Gastrocnemius medialis (tissue), 4 donors: ENCODE measurements around the gene LRRC8C. TPM values are rescaled to one million over a fixed set of nuclear protein-coding genes. Genes with fewer than 3 reads are reported as not detected.
A peak's percentile ranks its signal among the peaks of the same experiment; 100 is the strongest.

Experiments
- ATAC-seq, 2 donors: fragments of 150-250 bp; one replicate each; pipeline ENCODE4 v1.9.1; 2016
- DNase-seq, 2 donors: peaks; one replicate each; pipeline ENCODE4 v3.0.0-alpha.2; 2019
- H3K27ac ChIP-seq, 4 donors: fragments of 200-600 bp; sonication (generic); 1 replicate in 1 of 4; 2 replicates in 3 of 4; pipeline ENCODE4 v1.5.1; 2016 to 2018; ENCODE audit warnings: mild to moderate bottlenecking in 2 of 4, moderate library complexity in 1 of 4
- H3K27me3 ChIP-seq, 3 donors: fragments of 200-600 bp; sonication (generic) in 2 of 3; 1 replicate in 1 of 3; 2 replicates in 2 of 3; pipeline versions ENCODE4 v1.5.1 to v1.6.0; 2016 to 2019; ENCODE audit warnings: mild to moderate bottlenecking in 1 of 3, moderate library complexity in 1 of 3
- H3K36me3 ChIP-seq, 2 donors: fragments of 200-600 bp; sonication (generic) in 1 of 2; one replicate each; pipeline ENCODE4 v1.5.1; 2017 to 2018
- H3K4me1 ChIP-seq, 2 donors: fragments of 200-600 bp; sonication (generic) in 1 of 2; one replicate each; pipeline ENCODE4 v1.5.1; 2016 to 2017; ENCODE audit warnings: mild to moderate bottlenecking in 2 of 2
- H3K4me3 ChIP-seq, 4 donors: fragments of 200-600 bp; sonication (generic) in 3 of 4; 1 replicate in 1 of 4; 2 replicates in 3 of 4; pipeline ENCODE4 v1.5.1; 2016 to 2019; ENCODE audit warnings: mild to moderate bottlenecking in 2 of 4
- H3K9me3 ChIP-seq, 3 donors: fragments of 200-600 bp; sonication (generic) in 2 of 3; 1 replicate in 1 of 3; 2 replicates in 2 of 3; pipeline ENCODE4 v1.5.1; 2016 to 2019
- POLR2A ChIP-seq, 2 donors: fragments of 450-650 bp; IDR thresholded peaks; one replicate each; pipeline ENCODE4 v1.6.1; 2017; ENCODE audit warnings: antibody characterized with exemption in 2 of 2, mild to moderate bottlenecking in 2 of 2, moderate library complexity in 2 of 2
- in situ Hi-C, 4 donors: fragments of 200-750 bp; cut with MboI; loops; one replicate each; pipeline versions ENCODE4 v1.15.0 to v1.8.0; 2017; ENCODE audit warnings: low sequenced_read_pairs in 4 of 4
- intact Hi-C: fragments of 100-400 bp; cut with DNase I; formaldehyde crosslinking; loops from one replicate; pipeline ENCODE4 v1.15.1; 2023; ENCODE audit warnings: low total_unique reads
- total RNA-seq, 4 donors: library from RNA; depleted of rRNA; stranded (reverse); fragments of >200 nt; gene quantifications; one replicate each; pipeline versions ENCODE4 v1.1.0 to v1.2.3, GENCODE V29; 2016
- TF ChIP-seq, protein P1 (sequence below), 5 experiments: fragments of 450-650 bp in 3 of 5; fragments of 200-600 bp in 2 of 5; sonication (generic) in 2 of 5; IDR thresholded peaks in 4 of 5; conservative IDR thresholded peaks in 1 of 5; 1 replicate in 4 of 5; 2 replicates in 1 of 5; pipeline ENCODE4 v1.5.1; 2016 to 2019; ENCODE audit warnings: antibody characterized with exemption in 5 of 5, mild to moderate bottlenecking in 3 of 5, moderate library complexity in 3 of 5

LRRC8C gene
- total RNA-seq, 4 donors from 2014 or later = 2.9 to 5.8 (median 4.1) TPM

DNA sequence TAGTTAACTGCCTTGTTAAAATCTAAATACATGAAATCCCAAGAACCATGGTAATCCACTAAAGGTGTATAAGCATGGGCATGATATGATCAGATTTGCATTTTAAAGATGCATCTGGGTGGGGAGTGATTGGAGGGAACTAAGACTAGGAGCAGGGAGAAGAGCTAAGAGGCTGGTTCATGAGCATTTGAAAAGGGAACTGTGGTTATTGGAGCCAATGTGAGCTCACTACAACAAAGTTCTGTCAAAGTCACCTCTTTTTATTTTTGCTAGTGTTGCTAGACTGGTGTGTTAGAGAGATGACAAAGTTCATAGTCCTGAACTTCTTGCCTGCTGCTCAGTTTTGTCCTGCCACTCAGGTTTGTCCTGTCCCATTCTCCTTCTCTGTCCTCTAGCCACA, 120.8 kb downstream of the LRRC8C start:
- DNase-seq = no peak
- no peak for ATAC-seq
- in situ Hi-C loops = loop anchor here in 3 of 4 donors (25.0 kb wide), 2 partner anchors 116 to 241 kb away; partner anchors contain the start of genes LRRC8C (in 2 of the 3) and LRRC8B (in 1 of the 3)
- H3K4me1 ChIP-seq = peaks cover 3 to 12% of the 10 kb centered on the region in 2 donors
- H3K9me3 ChIP-seq = no peaks in the 10 kb centered on the region
- no peaks in the 10 kb centered on the region for H3K27me3 ChIP-seq
- no peaks in the 10 kb centered on the region for H3K36me3 ChIP-seq
- H3K4me3 ChIP-seq = no peak overlapping the region
- TF ChIP-seq POLR2A (IDR thresholded peaks at IDR 0.05) = no peak
- TF ChIP-seq, protein P1, sequence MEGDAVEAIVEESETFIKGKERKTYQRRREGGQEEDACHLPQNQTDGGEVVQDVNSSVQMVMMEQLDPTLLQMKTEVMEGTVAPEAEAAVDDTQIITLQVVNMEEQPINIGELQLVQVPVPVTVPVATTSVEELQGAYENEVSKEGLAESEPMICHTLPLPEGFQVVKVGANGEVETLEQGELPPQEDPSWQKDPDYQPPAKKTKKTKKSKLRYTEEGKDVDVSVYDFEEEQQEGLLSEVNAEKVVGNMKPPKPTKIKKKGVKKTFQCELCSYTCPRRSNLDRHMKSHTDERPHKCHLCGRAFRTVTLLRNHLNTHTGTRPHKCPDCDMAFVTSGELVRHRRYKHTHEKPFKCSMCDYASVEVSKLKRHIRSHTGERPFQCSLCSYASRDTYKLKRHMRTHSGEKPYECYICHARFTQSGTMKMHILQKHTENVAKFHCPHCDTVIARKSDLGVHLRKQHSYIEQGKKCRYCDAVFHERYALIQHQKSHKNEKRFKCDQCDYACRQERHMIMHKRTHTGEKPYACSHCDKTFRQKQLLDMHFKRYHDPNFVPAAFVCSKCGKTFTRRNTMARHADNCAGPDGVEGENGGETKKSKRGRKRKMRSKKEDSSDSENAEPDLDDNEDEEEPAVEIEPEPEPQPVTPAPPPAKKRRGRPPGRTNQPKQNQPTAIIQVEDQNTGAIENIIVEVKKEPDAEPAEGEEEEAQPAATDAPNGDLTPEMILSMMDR (IDR thresholded peaks at IDR 0.05 in 4 of 5, conservative IDR thresholded peaks at IDR 0.05 in 1 of 5) = no peak
- intact Hi-C loops = loop anchor here (10.0 kb wide), 1 partner anchor 59 kb away; no protein-coding TSS in a partner anchor
- H3K27ac ChIP-seq = no peak overlapping the region

DNA sequence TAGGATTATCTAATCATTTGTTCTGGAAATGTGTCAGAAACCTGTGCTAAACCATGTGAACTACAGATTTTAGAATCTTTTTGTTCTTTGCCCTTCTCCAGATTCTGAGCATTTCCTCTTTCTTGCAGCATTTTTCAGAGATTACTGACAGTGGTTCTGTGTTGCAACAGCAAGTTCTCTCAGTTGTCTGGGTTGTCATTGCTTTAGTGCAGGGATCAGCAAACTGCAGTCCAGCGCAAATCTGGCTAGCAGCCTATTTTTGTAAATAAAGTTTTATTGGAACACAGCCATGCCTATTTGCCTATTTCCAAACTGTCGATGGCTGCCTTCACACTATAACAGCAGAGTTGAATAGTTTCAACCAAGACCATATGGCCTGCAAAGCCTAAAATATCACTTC, 121.6 kb downstream of the LRRC8C start:
- in situ Hi-C loops = loop anchor here in 3 of 4 donors (25.0 kb wide), 2 partner anchors 117 to 242 kb away; partner anchors contain the start of genes LRRC8C (in 2 of the 3) and LRRC8B (in 1 of the 3)
- DNase-seq (no peak), ATAC-seq (no peak)
- H3K36me3 ChIP-seq = no peaks in the 10 kb centered on the region
- no peak overlapping the region for H3K27ac ChIP-seq
- H3K27me3 ChIP-seq = no peaks in the 10 kb centered on the region
- H3K9me3 ChIP-seq = no peaks in the 10 kb centered on the region
- intact Hi-C loops = loop anchor here (10.0 kb wide), 1 partner anchor 60 kb away; no protein-coding TSS in a partner anchor
- peaks cover 7 to 14% of the 10 kb centered on the region in 2 donors for H3K4me1 ChIP-seq
- TF ChIP-seq, protein P1 (IDR thresholded peaks at IDR 0.05 in 4 of 5, conservative IDR thresholded peaks at IDR 0.05 in 1 of 5) = no peak
- no peak for TF ChIP-seq POLR2A (IDR thresholded peaks at IDR 0.05)
- H3K4me3 ChIP-seq = no peak overlapping the region

DNA sequence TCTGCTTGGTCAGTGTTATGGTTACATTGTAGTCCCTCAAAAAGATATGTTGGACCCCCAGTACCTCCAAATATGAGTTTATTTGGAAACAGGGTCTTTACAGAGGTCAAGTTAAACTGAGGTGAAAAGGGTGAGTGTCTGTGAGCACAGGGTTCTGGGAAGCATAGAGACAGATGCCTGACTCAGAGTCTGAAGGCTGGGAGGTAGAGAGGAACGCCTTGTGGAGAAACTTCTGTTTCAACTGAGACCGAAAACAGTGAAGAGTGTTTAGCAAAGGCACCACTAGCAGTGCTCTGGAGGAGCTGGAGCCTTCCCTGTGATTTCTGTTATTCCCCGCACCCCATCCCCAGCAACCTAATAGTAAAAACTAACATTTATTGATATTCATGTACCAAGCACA, 122.7 kb downstream of the LRRC8C start:
- H3K27ac ChIP-seq = no peak overlapping the region
- no peak for TF ChIP-seq POLR2A (IDR thresholded peaks at IDR 0.05)
- TF ChIP-seq, protein P1 (IDR thresholded peaks at IDR 0.05 in 4 of 5, conservative IDR thresholded peaks at IDR 0.05 in 1 of 5) = no peak
- peaks cover 7 to 17% of the 10 kb centered on the region in 2 donors for H3K4me1 ChIP-seq
- no peak for DNase-seq
- H3K9me3 ChIP-seq = no peaks in the 10 kb centered on the region
- no peaks in the 10 kb centered on the region for H3K27me3 ChIP-seq
- intact Hi-C loops (loop anchor here (10.0 kb wide), 1 partner anchor 61 kb away; no protein-coding TSS in a partner anchor), in situ Hi-C loops (loop anchor here in 3 of 4 donors (25.0 kb wide), 2 partner anchors 118 to 243 kb away; partner anchors contain the start of genes LRRC8C (in 2 of the 3) and LRRC8B (in 1 of the 3))
- H3K4me3 ChIP-seq = no peak overlapping the region
- no peaks in the 10 kb centered on the region for H3K36me3 ChIP-seq
- no peak for ATAC-seq

DNA sequence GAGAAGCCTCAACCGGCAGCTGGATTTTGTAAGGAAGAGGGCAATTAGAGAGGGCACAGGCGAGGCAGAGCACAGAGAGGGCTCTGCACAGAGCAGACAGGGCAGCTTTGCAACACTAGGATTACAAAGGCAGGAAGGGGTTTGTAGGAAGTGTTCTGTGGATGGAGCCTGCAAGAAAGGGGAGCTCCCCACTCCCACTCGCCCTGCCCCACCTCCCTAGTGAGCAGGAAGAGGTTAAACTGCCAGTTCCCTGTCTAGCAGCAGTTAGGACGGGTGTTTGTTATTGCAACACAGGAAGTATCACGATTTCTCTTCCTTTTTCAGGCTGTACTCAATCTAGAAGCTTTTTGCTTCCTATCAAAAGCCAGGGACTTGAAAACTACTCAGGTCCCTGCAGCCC, 124.6 kb downstream of the LRRC8C start:
- DNase-seq (no peak), ATAC-seq (peak; percentile 27 to 36)
- H3K4me3 ChIP-seq = peak overlapping the region in 2 of 4 donors; percentile 4
- TF ChIP-seq POLR2A (IDR thresholded peaks at IDR 0.05) = no peak
- intact Hi-C loops = loop anchor here (10.0 kb wide), 1 partner anchor 63 kb away; no protein-coding TSS in a partner anchor
- no peaks in the 10 kb centered on the region for H3K9me3 ChIP-seq
- peaks cover 8 to 21% of the 10 kb centered on the region in 2 donors for H3K4me1 ChIP-seq
- no peaks in the 10 kb centered on the region for H3K27me3 ChIP-seq
- in situ Hi-C loops = loop anchor here in 3 of 4 donors (25.0 kb wide), 2 partner anchors 120 to 245 kb away; partner anchors contain the start of genes LRRC8C (in 2 of the 3) and LRRC8B (in 1 of the 3)
- H3K36me3 ChIP-seq = no peaks in the 10 kb centered on the region
- H3K27ac ChIP-seq = peak overlapping the region; percentile 25 to 52 (median 44)

DNA sequence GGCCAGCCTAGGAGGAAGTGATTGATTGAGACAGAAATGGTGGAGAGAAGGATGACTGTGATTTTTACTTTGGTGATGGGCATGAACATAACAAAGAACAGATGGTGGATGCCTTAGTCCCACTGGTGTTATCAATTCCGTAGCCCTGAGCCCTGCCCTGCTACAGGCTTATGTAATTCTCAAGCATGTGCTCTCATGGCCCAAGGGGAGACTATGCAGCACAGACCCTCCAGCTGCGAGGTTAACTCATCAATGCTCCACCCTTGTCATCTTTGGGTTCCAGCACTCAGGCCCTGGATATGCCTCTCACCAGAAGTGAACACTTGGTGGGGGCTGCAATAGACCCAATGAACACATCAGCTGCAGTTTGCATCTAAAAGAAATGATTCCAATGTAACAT, 125.2 kb downstream of the LRRC8C start:
- ATAC-seq (no peak), DNase-seq (no peak)
- H3K27ac ChIP-seq = peak overlapping the region in 3 of 4 donors; percentile 16 to 52 (median 52)
- no peaks in the 10 kb centered on the region for H3K27me3 ChIP-seq
- in situ Hi-C loops = loop anchor here in 3 of 4 donors (25.0 kb wide), 2 partner anchors 121 to 246 kb away; partner anchors contain the start of genes LRRC8C (in 2 of the 3) and LRRC8B (in 1 of the 3)
- H3K4me1 ChIP-seq = peaks cover 10 to 25% of the 10 kb centered on the region in 2 donors
- TF ChIP-seq, protein P1 (IDR thresholded peaks at IDR 0.05 in 4 of 5, conservative IDR thresholded peaks at IDR 0.05 in 1 of 5) = no peak
- TF ChIP-seq POLR2A (IDR thresholded peaks at IDR 0.05) = no peak
- intact Hi-C loops = loop anchor here (10.0 kb wide), 1 partner anchor 63 kb away; no protein-coding TSS in a partner anchor
- peak overlapping the region in 1 of 4 donors; percentile 4 for H3K4me3 ChIP-seq
- no peaks in the 10 kb centered on the region for H3K36me3 ChIP-seq
- no peaks in the 10 kb centered on the region for H3K9me3 ChIP-seq
